HG02981 (cell line): ENCODE results near the gene HDAC4.

Experiments used
- ATAC-seq: cut with Tn5 transposase; IDR thresholded peaks from one replicate; pipeline ENCODE4 v1.9.1; 2021; ENCODE audit warnings: mild to moderate bottlenecking, moderate library complexity; ENCODE audit not compliant: unreplicated experiment

HDAC4 gene

GRCh38 chr2:239102266-239102665, 298.6 kb downstream of the HDAC4 start:
- ATAC-seq: no peak

- no peak for ATAC-seq
Observed at GRCh38 chr2:239101807-239102206, 299.0 kb downstream of the HDAC4 start.

DNA sequence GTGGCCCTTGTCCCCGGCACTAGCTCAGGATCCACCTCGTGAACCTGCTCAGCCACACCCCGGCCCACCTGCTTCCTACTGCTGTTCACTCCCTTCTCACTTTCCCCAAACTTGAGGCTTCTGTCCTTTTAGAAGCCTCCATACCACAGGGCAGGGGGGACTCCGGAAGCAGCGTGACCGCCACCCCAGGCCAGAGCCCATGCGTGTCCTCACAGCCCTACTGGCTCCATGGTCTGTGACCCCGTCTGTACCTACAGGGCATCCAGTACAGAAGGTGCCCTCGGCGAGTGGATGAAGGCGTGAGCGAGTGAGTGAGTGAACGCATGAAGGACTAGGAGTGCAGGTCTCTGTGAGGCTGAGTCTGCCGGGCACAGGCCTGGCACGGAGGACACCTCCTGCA, 299.7 kb downstream of the HDAC4 start:
- ATAC-seq: no peak

DNA sequence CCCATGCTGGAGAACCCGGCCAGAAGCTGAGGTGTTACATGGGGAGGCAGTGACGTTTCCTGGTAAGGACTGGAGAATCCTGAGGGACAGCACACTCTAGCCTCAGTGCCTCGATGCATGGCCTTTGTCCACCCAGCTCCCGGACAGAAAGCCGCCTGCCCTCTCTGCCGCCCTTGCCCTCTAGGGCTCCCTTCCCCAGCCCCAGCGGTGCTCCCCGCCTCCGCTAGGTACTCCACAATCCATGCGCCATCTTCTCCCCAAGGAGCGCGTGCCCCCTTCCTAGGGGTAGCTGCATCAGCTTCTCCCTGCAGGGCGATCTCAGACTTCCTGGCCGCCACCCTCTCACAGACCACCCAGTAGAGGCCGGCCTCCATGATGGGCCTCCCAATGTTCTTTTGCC, 301.3 kb downstream of the HDAC4 start:
- no peak for ATAC-seq

DNA sequence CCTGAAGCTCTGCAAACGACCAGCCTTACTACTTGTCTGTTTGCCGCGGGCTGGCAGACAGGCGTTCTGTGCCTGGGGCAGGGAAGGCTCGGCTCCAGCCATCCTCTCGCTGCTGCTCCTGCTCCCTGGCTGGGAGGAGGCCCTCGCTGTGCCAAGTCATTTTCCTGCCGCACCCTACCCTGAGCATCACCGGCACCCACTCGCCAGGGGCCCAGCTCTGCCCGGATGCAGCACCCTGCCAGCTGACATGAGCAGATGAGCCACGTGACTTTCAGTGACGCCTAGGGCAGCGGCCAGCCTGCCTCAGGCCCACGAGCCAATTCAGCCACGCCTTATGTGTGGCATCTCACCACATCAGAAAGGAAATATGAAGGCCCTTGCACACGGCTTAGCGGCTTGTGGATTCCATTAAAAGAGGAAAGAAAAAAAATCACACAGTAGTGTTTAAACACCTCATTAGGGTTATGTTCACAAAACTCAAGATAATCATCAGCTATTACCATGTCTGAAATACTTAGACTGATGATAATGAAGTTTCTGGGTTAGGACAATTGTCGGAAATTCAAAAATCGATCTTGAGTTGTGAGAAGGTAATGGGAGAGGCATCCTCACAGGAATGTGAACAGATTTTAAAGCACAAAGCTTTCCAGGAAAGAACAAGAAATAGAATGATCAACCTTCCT, 302.4 kb downstream of the HDAC4 start:
- no peak for ATAC-seq

GRCh38 chr2:239097428-239097696, 303.5 kb downstream of the HDAC4 start:
- ATAC-seq: no peak

DNA sequence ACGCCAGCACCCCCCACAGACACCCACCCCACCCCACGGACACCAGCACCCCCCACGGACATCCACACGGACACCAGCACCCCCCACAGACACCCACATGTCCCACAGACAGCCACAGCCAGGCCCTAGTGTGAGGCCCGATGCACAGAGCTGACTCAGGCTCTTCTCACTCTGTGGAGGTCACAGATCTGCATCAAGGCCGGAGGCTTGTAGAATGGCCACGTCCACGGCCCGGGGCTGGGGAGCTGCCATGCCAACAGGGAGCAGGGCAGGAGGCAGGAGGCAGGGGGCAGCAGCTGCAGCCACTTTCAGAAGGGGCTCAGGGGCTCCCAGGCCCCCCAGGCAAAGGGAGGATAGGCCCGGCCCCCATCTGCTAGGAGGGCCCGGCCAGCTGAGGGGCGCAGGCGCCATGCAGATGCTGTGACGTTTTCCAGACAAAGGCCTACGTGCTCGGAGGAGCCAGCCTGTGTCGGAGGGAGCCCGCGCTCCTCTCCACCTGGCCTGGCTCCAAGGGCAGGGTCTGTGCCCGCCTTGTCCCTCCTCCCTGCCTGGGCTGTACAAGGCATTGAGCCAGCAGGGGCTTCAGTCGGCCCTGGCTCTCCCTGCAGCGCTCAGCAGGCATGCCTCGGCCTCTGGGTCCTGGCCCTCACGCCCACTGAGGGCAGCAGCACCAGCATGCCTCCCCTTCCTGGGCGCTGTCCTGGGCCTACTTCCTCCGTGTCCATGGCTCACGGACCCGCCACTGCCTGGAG, 304.0 kb downstream of the HDAC4 start:
- ATAC-seq: no peak

GRCh38 chr2:239095460-239096081, 305.2 kb downstream of the HDAC4 start:
- no peak for ATAC-seq

- no peak for ATAC-seq
Observed at GRCh38 chr2:239094867-239095266, 306.0 kb downstream of the HDAC4 start.

- no peak for ATAC-seq
Observed at GRCh38 chr2:239093952-239094351, 306.9 kb downstream of the HDAC4 start.

DNA sequence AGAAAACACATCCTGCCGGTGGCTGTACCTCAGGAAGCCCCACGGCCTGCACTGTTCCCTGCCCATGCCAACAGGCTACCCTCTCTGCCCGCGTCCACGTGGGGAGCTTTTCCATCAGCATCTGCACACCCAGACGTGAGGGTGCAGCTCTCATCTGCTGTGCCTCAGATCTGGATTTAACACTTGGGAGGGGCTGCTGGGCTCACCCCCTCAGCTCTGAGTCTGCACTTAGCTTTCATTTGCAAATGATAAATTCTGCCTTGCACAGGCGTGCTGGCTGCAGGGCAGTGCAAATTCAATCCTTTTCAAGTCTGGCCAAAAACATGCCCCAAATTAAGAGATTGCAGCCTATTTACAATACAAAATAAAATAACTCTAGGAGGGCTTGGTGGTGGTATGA, 307.3 kb downstream of the HDAC4 start:
- no peak for ATAC-seq

DNA sequence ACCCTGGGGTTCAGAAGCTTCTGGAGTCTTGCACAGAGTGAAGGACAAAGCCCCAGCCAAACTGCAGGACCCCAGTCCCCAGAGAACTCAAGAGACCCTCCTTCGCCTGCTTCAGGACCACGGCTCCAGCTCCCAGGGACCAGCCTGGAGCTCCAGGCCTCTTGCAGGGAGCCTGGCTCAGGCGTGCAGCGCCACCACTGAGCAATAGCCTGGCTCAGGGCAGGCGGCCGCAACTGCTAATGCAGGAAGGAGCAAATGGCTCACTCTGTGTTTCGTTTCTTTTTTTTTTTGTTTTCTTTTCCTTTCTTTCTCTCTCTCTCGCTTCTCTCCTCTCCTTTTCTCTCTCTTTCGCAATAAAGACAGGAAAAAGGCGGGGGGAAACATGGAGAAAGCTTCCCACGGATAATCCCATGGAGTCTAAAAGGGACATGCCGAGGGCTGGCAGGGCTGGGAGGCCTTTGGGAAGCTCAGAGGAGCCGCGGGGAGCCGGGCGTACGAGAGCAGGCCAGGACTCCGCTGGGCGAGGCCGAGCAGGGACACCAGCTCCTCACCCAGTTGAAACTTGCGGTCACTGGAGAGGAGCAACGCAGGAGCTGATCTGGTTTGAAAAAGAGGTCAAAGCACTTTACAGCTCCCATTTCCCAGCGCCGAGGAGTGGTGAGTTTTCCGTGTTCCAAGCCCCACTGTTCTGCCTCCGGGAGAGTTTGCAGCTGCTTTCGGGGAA, 308.1 kb downstream of the HDAC4 start:
- ATAC-seq: no peak

DNA sequence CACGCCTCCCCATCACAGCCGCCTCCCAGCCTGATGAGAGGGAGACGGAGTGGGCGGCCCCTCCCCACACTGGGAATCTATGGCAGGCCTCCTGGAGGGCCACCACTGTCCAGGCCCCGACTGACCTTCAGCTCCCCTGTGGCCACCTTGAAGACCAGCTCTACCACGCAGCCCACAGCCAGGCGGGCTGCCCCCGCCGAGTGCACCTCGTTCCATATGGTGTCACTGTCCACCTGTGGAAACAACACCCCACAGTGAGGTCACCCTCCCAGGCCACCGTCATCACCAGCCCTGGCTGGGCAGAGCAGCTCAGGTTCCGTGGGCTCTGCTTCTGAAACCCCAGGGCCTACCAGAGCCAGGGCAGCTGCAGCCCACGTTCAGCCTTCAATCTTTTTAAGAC, 310.9 kb downstream of the HDAC4 start:
- ATAC-seq: no peak

DNA sequence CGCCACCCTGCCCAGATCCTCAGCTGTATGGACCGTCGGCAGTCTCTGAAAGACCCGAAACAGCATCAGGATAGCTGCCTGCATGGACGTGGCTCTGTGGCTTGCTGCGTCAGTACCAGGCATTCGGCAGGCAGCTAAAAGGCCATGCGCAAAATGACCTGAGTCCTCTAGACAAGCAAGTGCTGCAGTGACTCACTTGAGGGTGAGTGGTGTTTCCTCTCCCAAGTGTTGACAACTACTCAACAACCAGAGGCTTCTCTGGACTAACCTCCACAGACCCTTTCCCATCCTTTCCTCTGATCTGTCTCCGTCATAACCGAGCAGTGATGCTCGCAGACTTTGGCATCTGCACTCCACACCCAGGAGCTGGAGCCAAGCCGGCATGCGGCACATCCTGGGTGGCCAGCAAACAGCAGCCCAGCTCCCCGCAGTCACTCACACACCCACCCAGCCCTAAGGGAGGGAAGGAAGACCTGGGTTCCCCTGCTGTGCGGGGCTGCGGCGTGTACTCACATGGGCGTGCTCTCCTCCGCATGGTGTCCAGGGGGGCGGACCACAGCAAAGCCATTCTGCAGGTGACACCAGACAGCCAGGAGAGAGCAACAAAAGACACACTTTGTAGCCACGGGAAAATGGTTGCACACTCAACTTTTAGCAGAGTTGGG, 313.6 kb downstream of the HDAC4 start:
- ATAC-seq: no peak

DNA sequence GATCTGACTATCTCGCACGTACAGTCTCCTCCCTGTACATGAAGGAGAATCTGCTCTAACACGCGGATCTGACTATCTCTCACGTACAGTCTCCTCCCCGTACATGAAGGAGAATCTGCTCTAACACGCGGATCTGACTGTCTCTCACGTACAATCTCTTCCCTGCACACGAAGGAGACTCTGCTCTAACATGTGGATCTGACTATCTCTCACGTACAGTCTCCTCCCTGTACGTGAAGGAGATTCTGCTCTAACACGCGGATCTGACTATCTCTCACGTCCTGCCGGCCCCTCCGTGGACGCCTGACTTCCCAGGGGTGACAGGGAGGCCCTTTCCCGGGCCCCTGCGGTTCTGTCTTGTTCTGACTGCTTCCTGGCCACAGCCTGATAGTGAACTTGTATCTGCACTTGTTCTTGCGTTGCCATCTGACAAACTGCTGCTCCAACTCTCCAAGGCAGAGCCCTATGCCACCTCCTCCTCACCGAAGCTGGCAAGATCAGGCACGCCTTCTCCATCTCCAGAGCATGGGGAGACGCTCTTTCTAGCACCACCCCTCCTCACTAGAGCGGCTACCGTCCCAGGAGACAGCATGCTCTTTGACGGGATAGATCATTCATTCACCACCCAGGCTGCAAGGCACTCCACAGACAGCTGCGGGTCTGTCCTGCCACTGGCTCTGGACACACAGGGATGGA, 314.3 kb downstream of the HDAC4 start:
- no peak for ATAC-seq

GRCh38 chr2:239085201-239085992, 315.4 kb downstream of the HDAC4 start:
- no peak for ATAC-seq

GRCh38 chr2:239084007-239084406, 316.8 kb downstream of the HDAC4 start:
- ATAC-seq: no peak

- ATAC-seq: no peak
Observed at GRCh38 chr2:239082425-239082824, 318.4 kb downstream of the HDAC4 start.

GRCh38 chr2:239081622-239082021, 319.2 kb downstream of the HDAC4 start:
- ATAC-seq: no peak

DNA sequence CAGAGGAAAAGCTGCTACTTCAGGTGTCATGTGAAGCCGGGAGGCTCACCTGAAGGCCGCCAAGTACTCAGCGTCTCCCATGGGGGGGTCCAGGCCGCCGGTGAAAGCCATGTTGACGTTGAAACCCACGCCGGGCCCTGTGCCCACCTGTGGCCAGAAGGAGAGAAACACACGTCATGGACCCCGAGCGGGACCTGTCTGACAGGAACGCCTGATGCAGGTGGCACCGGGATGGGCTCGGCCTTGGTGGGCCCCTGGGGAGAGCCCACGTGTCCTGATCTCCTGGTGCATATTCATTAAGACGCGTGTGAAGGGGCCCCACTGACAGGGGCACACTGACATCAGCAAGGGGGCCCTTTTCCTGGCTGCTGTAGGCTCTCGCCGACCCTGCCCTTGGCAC, 319.8 kb downstream of the HDAC4 start:
- ATAC-seq: no peak
